K562 (cell line): ENCODE data around the gene ZMYND19. TPM values are rescaled to one million over a fixed set of nuclear protein-coding genes. Genes with fewer than 3 reads are reported as not detected.

Experiments used
- ATAC-seq: fragments of 200-7000 bp; cut with Tn5 transposase; 3 replicates; pipeline ENCODE4 v1.9.1; 2020; ENCODE audit warnings: moderate library complexity
- Bru-seq: library from RNA; stranded (reverse); fragments of 400-500 nt; gene quantifications from one replicate; lab custom pipeline; 2021; lab: Mats Ljungman, UMichigan
- BruChase-seq, 2 experiments: library from RNA; stranded (reverse); fragments of 400-500 nt; gene quantifications; one replicate each; lab custom pipeline; 2021; lab: Mats Ljungman, UMichigan
- BruUV-seq: library from RNA; stranded (reverse); fragments of 400-500 nt; replicated peaks from 2 replicates; lab custom pipeline; 2021; lab: Mats Ljungman, UMichigan
- CTCF ChIA-PET: fragments of 300-600 bp; formaldehyde crosslinking; extraction: SDS; loops from one replicate; lab custom pipeline; 2021; ENCODE audit warnings: low intra/inter-chr PET ratio; lab: Yijun Ruan, JAX
- POLR2A ChIA-PET: fragments of 300-600, 350-650 bp; sonication (Branson Sonifier 250); formaldehyde crosslinking; extraction: SDS; loops from one replicate; lab custom pipeline; 2021; ENCODE audit warnings: antibody characterized with exemption, inconsistent platforms; lab: Yijun Ruan, JAX
- DNase-seq, 4 experiments: peaks; one replicate each; pipeline versions ENCODE4 v3.0.0 to v3.0.0-alpha.2; 2011 to 2018; ENCODE audit warnings: low spot score in 3 of 4, mixed read lengths in 3 of 4; ENCODE audit errors: extremely low read depth in 1 of 4
- FAIRE-seq: peaks from 2 replicates; lab custom pipeline; 2011; peaks lifted over from hg19 to GRCh38; lab: Jason Lieb, UNC
- H2AFZ ChIP-seq: 2 replicates; pipeline ENCODE4 v1.6.0; 2011; ENCODE audit warnings: low read depth, low read length, control low read depth, inconsistent platforms
- H3K27ac ChIP-seq: fragments of 200-600 bp; 3 replicates; pipeline ENCODE4 v1.8.0; 2011; ENCODE audit warnings: low read depth, mild to moderate bottlenecking, control low read depth, inconsistent platforms, low read length, moderate library complexity, mixed read lengths; ENCODE audit errors: extremely low read depth
- H3K27me3 ChIP-seq, 2 experiments: fragments of 300-600 bp in 1 of 2; 2 replicates in 1 of 2; 3 replicates in 1 of 2; pipeline versions ENCODE4 v1.6.0 to v1.8.0; 2011; ENCODE audit warnings: inconsistent platforms in 2 of 2, low read length in 2 of 2, mild to moderate bottlenecking in 1 of 2, mixed read lengths in 1 of 2, moderate library complexity in 1 of 2; ENCODE audit not compliant: control insufficient read depth in 2 of 2, insufficient read depth in 2 of 2
- H3K36me3 ChIP-seq: fragments of 300-600 bp; 3 replicates; pipeline ENCODE4 v1.8.0; 2011; ENCODE audit warnings: mild to moderate bottlenecking, low read length, inconsistent platforms; ENCODE audit not compliant: control insufficient read depth, insufficient read depth
- H3K4me1 ChIP-seq, 2 experiments: fragments of 200-600 bp in 1 of 2; replicated peaks in 1 of 2; 2 replicates in 1 of 2; 3 replicates in 1 of 2; pipeline versions ENCODE4 v1.5.1 to v1.8.0; 2011; ENCODE audit warnings: inconsistent platforms in 2 of 2, low read length in 2 of 2, mild to moderate bottlenecking in 1 of 2, mixed read lengths in 1 of 2, moderate library complexity in 1 of 2; ENCODE audit not compliant: control insufficient read depth in 2 of 2, insufficient read depth in 2 of 2
- H3K4me2 ChIP-seq: 2 replicates; pipeline ENCODE4 v1.6.1; 2011; ENCODE audit warnings: low read length, control low read depth, inconsistent platforms, mixed read lengths; ENCODE audit not compliant: insufficient read depth
- H3K4me3 ChIP-seq: fragments of 200-600 bp; sonication (generic), shearing (Covaris generic); 2 replicates; pipeline ENCODE4 v1.5.1; 2016; ENCODE audit warnings: control low read depth, inconsistent platforms
- H3K79me2 ChIP-seq: fragments of 200-600 bp; 3 replicates; pipeline ENCODE4 v1.8.0; 2011; ENCODE audit warnings: low read length, inconsistent platforms; ENCODE audit not compliant: control insufficient read depth, insufficient read depth
- H3K9ac ChIP-seq, 2 experiments: 2 replicates each; pipeline versions ENCODE4 v1.6.0 to v1.6.1; 2011; ENCODE audit warnings: low read depth in 2 of 2, low read length in 2 of 2, control low read depth in 1 of 2, inconsistent platforms in 1 of 2, mild to moderate bottlenecking in 1 of 2, mixed read lengths in 1 of 2; ENCODE audit not compliant: insufficient read depth in 1 of 2
- H3K9me1 ChIP-seq: one replicate; pipeline ENCODE4 v1.6.0; 2011; ENCODE audit warnings: inconsistent platforms, mild to moderate bottlenecking, low read length, moderate library complexity; ENCODE audit not compliant: control insufficient read depth, insufficient read depth
- H3K9me3 ChIP-seq: replicated peaks from 2 replicates; pipeline ENCODE4 v1.5.1; 2011; ENCODE audit warnings: low read depth, low read length, inconsistent platforms; ENCODE audit not compliant: control insufficient read depth, insufficient read depth
- H4K20me1 ChIP-seq: replicated peaks from 2 replicates; pipeline ENCODE4 v1.6.1; 2011; ENCODE audit warnings: low read length, inconsistent platforms, mixed read lengths; ENCODE audit not compliant: control insufficient read depth, insufficient read depth
- ARID1B ChIP-seq: fragments of 450-650 bp; IDR thresholded peaks from 2 replicates; pipeline ENCODE4 v1.6.1; 2016; ENCODE audit warnings: antibody characterized with exemption, mild to moderate bottlenecking, inconsistent platforms
- ARNT ChIP-seq, 2 experiments: fragments of 450-650 bp; IDR thresholded peaks; 2 replicates each; pipeline ENCODE4 v1.6.1; 2016; ENCODE audit warnings: mild to moderate bottlenecking in 1 of 2
- ATF1 ChIP-seq, 2 experiments: fragments of 450-650 bp in 1 of 2; IDR thresholded peaks; 2 replicates each; pipeline ENCODE4 v1.6.1; 2016; ENCODE audit warnings: missing compliant biosample characterization in 1 of 2, missing genetic modification characterization in 1 of 2
- MAFF ChIP-seq: IDR thresholded peaks from 2 replicates; pipeline ENCODE4 v1.6.1; 2012; ENCODE audit warnings: low read length, improper control_type of control experiment
- NFYB ChIP-seq: IDR thresholded peaks from 2 replicates; pipeline ENCODE4 v1.6.1; 2011; ENCODE audit warnings: mild to moderate bottlenecking, moderate library complexity; ENCODE audit not compliant: insufficient read length; ENCODE audit errors: extremely low read depth
- NR4A1 ChIP-seq, 2 experiments: fragments of 250-450 bp in 1 of 2; fragments of 450-650 bp in 1 of 2; sonication (Bioruptor Pico) in 1 of 2; IDR thresholded peaks; 2 replicates each; pipeline versions ENCODE4 v1.4.0 to v1.6.1; 2016 to 2020; ENCODE audit warnings: mild to moderate bottlenecking in 2 of 2, missing compliant biosample characterization in 1 of 2, missing genetic modification characterization in 1 of 2, moderate library complexity in 1 of 2
- PHF8 ChIP-seq: fragments of 200-600 bp; sonication (generic); IDR thresholded peaks from 2 replicates; pipeline ENCODE4 v1.6.1; 2012; ENCODE audit warnings: mixed run types, mild to moderate bottlenecking, inconsistent platforms, low read length, moderate library complexity, borderline replicate concordance
- RBM34 ChIP-seq: fragments of 200-400 bp; formaldehyde crosslinking; IDR thresholded peaks from 2 replicates; pipeline ENCODE4 v1.6.1; 2018; ENCODE audit warnings: low read length, borderline replicate concordance; ENCODE audit not compliant: insufficient read depth
- SOX6 ChIP-seq: fragments of 450-650 bp; IDR thresholded peaks from 2 replicates; pipeline ENCODE4 v1.6.1; 2014; ENCODE audit warnings: mild to moderate bottlenecking
- TSC22D4 ChIP-seq: fragments of 450-650 bp; IDR thresholded peaks from 2 replicates; pipeline ENCODE4 v1.6.1; 2016; ENCODE audit warnings: missing genetic modification characterization, missing biosample characterization, control low read depth
- ZFPM2 ChIP-seq: fragments of 250-450 bp; sonication (Bioruptor Pico); IDR thresholded peaks from 2 replicates; pipeline ENCODE4 v1.5.1; 2022; ENCODE audit warnings: mild to moderate bottlenecking
- WGBS: fragments of 100-300 bp; shearing (Covaris generic); methylation state at CpG from one replicate; pipeline ENCODE4 v1.1.6; 2016; ENCODE audit warnings: low coverage, mixed read lengths; ENCODE audit not compliant: insufficient coverage; ENCODE audit errors: missing lambda C conversion rate; 5-methylcytosine and 5-hydroxymethylcytosine counted together
- in situ Hi-C: fragments of 300-500 bp; cut with MboI; formaldehyde crosslinking; loops from 4 replicates; pipeline ENCODE4 v1.15.0; 2018; ENCODE audit warnings: inconsistent platforms, mixed read lengths
- intact Hi-C: fragments of 100-400 bp; cut with micrococcal nuclease; formaldehyde crosslinking; loops from 2 replicates; pipeline ENCODE4 v1.14.2; 2022
- long read RNA-seq, 3 experiments: library from polyadenylated mRNA in 2 of 3; library from RNA in 1 of 3; unstranded in 2 of 3; stranded (forward) in 1 of 3; transcript quantifications; one replicate each; pipeline ENCODE4 v2.0.0, GENCODE V29; 2019 to 2022
- polyA minus RNA-seq, 3 experiments: library from RNA; depleted of rRNA, polyadenylated mRNA; stranded (reverse); fragments of >200 nt; gene quantifications; 2 replicates each; pipeline ENCODE4 v1.2.3, GENCODE V29; 2011
- polyA plus RNA-seq, 8 experiments: library from polyadenylated mRNA; depleted of rRNA in 4 of 8; stranded (reverse) in 5 of 8; unstranded in 3 of 8; fragments of >200 nt; fragmentation: Nextera tagmentation in 2 of 8; fragmentation: Illumina TruSeq in 1 of 8; extraction: Ambion mirVana in 2 of 8; extraction: Trizol in 1 of 8; gene quantifications; 2 replicates each; pipeline versions ENCODE4 v1.2.1 to v1.2.3, GENCODE V29; 2011 to 2014; ENCODE audit warnings: inconsistent platforms in 1 of 8, missing spikeins in 1 of 8
- total RNA-seq, 7 experiments: library from RNA; depleted of rRNA in 6 of 7; stranded (reverse); fragments of >200 nt in 6 of 7; fragmentation: Illumina TruSeq in 2 of 7; extraction: Trizol in 2 of 7; gene quantifications; 2 replicates each; pipeline versions ENCODE4 v1.2.1 to v1.2.3, GENCODE V29; 2011 to 2021; ENCODE audit warnings: low replicate concordance in 1 of 7
- TF ChIP-seq, protein P1 (sequence below): fragments of 450-650 bp; IDR thresholded peaks from 2 replicates; pipeline ENCODE4 v1.6.1; 2016; ENCODE audit warnings: low read depth, mild to moderate bottlenecking, moderate library complexity
- TF ChIP-seq, protein P2 (sequence below): fragments of 250-450 bp; sonication (Bioruptor Pico); IDR thresholded peaks from 2 replicates; pipeline ENCODE4 v1.5.0; 2021

The ZMYND19 gene
- 64.8 and 136 TPM in 2 replicates for total RNA-seq (2011; cell fraction: chromatin; rRNA removed; ENCODE audit: low replicate concordance)
- 82.2 and 86.9 TPM in 2 replicates for total RNA-seq (2011; cell fraction: nucleolus; rRNA removed)
- total RNA-seq (2011; cell fraction: nucleoplasm; rRNA removed) = 72.2 and 86.4 TPM in 2 replicates
- 71.7 and 91.1 TPM in 2 replicates for total RNA-seq (2014; rRNA removed)
- total RNA-seq (2014; rRNA removed; fragmentation: Illumina TruSeq; extraction: Trizol) = 25.8 and 29.0 TPM in 2 replicates
- 53.8 and 54.1 TPM in 2 replicates for total RNA-seq (2015; rRNA removed; fragmentation: Illumina TruSeq; extraction: Trizol)
- total RNA-seq (2021) = 80.9 and 86.7 TPM in 2 replicates
- polyA plus RNA-seq (2011; rRNA removed) = 38.8 and 44.0 TPM in 2 replicates
- 44.8 and 62.0 TPM in 2 replicates for polyA plus RNA-seq (2011; cell fraction: cytosol; rRNA removed)
- 169 and 210 TPM in 2 replicates for polyA plus RNA-seq (2011; cell fraction: nucleus; rRNA removed)
- 34.1 and 42.5 TPM in 2 replicates for polyA plus RNA-seq (2012)
- 33.6 and 44.3 TPM in 2 replicates for polyA plus RNA-seq (2014; fragmentation: Illumina TruSeq; extraction: Trizol)
- polyA plus RNA-seq (2014; fragmentation: Nextera tagmentation; extraction: Ambion mirVana) = 1 to 10 TPM; 1.0 to 2.4 TPM
- polyA plus RNA-seq (2014; rRNA removed) = 71.0 and 71.7 TPM in 2 replicates
- 13.9 and 22.3 TPM in 2 replicates for polyA minus RNA-seq (2011; rRNA and poly(A)+ RNA removed)
- polyA minus RNA-seq (2011; cell fraction: cytosol; rRNA and poly(A)+ RNA removed) = 23.8 and 30.1 TPM in 2 replicates
- 27.6 and 35.2 TPM in 2 replicates for polyA minus RNA-seq (2011; cell fraction: nucleus; rRNA and poly(A)+ RNA removed)
- Bru-seq, nascent RNA = percentile 85 among the genes with signal in this experiment
- percentile 79 among the genes with signal in this experiment for BruChase-seq, experiment 1, labeled RNA remaining after a 2-hour chase
- percentile 80 among the genes with signal in this experiment for BruChase-seq, experiment 2, labeled RNA remaining after a 6-hour chase
- long read RNA-seq, experiment 1, transcript ZMYND19-201 (6 exons, 1,375 nt) = major isoform, 253 of 389 reads
- long read RNA-seq, experiment 1, partial matches to known transcripts = 43 of 389 reads
- long read RNA-seq, experiment 1, other reads (novel, unspliced or antisense) = 93 of 389 reads
- long read RNA-seq, experiment 2, transcript ZMYND19-201 (6 exons, 1,375 nt) = major isoform, 66 of 96 reads
- long read RNA-seq, experiment 2, partial matches to known transcripts = 17 of 96 reads
- long read RNA-seq, experiment 2, other reads (novel, unspliced or antisense) = 13 of 96 reads
- long read RNA-seq, experiment 3, transcript ZMYND19-201 (6 exons, 1,375 nt) = major isoform, 6 of 10 reads
- long read RNA-seq, experiment 3, partial matches to known transcripts = 2 of 10 reads
- long read RNA-seq, experiment 3, other reads (novel, unspliced or antisense) = 2 of 10 reads

DNA sequence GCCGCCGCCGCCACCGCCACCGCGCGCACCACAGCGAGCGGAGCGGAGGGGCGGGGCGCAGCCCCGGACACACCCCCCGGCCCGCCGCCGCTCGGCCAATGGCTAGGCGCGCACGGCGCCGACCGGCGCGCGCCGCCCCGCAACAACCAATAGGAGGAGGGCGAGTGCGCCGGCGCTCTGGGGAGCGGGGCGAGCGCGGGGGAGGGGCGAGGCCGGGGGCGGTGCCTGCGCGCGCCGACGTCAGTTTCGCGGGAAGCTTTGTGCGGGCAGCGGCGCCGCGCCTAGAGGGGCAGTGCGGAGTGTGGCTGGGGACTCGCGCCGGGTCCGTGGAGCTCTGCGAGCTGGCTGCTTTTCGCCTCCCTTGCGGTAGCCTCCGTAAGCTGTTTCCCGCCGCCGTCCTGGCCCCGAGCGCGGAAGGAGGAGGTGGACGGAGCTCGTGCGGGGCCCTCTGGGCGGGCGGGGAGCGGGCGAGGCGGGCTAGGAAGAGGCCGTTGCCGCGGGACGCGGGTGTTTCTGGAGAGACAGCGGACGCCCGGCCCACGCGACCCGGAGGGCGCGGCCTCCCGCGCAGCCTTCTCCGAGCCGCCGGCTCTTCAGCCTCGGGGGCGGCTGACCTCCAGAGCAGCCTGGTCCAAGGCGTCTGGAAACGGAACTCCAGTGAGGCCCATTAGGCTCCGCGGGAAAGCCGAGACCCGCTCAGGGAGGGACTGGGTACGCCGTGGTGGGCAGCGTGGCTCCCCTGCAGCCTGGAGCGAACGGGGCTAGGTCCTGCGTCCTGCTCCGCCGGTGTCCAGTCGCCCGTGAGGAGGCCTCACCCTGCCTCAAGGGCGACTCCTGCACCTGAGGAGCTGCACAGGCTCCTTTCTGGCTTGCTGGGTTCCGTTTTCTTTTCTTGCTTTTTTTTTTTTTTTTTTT is at the start of gene ZMYND19:
TSS of gene ZMYND19 (minus strand) at position 44 of the 915 bp plus-strand sequence. CDS start 249 bp downstream, outside the sequence.
- TSS peak; percentile 80 for BruUV-seq
- Histone ChIP-seq H3K79me2 (peaks cover 35% of the 10 kb centered on the region), H3K9me1 (no peaks in the 10 kb centered on the region), H4K20me1 (0 out of 2 replicates have a peak, but pooled peaks cover 19% of the 10 kb centered on the region), H3K36me3 (peaks cover 34% of the 10 kb centered on the region; the same call in 2 of the 3 replicates), H3K4me3 (peak within 1 kb of the TSS; percentile 92), H3K9me3 (no peaks in the 10 kb centered on the region), H2AFZ (peak within 1 kb of the TSS; percentile 92), H3K4me2 (peak within 1 kb of the TSS; percentile 94), H3K27me3 (no peaks in the 10 kb centered on the region), H3K27ac (peak within 1 kb of the TSS; percentile 76), H3K4me1 (peaks cover 27 to 54% of the 10 kb centered on the region in 2 experiments; a peak in 4 of 5 replicates), H3K9ac (peak within 1 kb of the TSS; percentile 82 to 99)
- intact Hi-C loops = no loop called here
- ChIA-PET POLR2A (interaction anchor here (1.0 to 4.2 kb wide), 4 partner anchors 9 to 28 kb away, joined by 4 to 28 read pairs (median 4); partner anchors contain the start of gene EHMT1), CTCF (no interaction called here)
- ATAC-seq (peak; percentile 96), FAIRE-seq (peak; percentile 79), DNase-seq (peak; percentile 92 to 100 (median 100))
- in situ Hi-C loops = no loop called here
- 1% methylated on average over 49 of the region's 113 CpGs for WGBS
- TF ChIP-seq NFYB (peak; percentile 32), ZFPM2 (CRISPR knock-in tag) (no peak), RBM34 (peak; percentile 60; the same call in 1 of the 2 replicates), ARNT (IDR thresholded peaks at IDR 0.05) (no peak), MAFF (no peak), TSC22D4 (no peak), ARID1B (no peak), PHF8 (peak; percentile 75; the same call in 1 of the 2 replicates), SOX6 (no peak), ATF1 (CRISPR knock-in tag; IDR thresholded peaks at IDR 0.05) (no peak), ATF1 (tag; IDR thresholded peaks at IDR 0.05) (peak; percentile 90), NR4A1 (CRISPR knock-in tag; IDR thresholded peaks at IDR 0.05) (no peak), NR4A1 (tag; IDR thresholded peaks at IDR 0.05) (no peak)
- TF ChIP-seq, protein P1, sequence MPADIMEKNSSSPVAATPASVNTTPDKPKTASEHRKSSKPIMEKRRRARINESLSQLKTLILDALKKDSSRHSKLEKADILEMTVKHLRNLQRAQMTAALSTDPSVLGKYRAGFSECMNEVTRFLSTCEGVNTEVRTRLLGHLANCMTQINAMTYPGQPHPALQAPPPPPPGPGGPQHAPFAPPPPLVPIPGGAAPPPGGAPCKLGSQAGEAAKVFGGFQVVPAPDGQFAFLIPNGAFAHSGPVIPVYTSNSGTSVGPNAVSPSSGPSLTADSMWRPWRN = no peak
- TF ChIP-seq, protein P2, sequence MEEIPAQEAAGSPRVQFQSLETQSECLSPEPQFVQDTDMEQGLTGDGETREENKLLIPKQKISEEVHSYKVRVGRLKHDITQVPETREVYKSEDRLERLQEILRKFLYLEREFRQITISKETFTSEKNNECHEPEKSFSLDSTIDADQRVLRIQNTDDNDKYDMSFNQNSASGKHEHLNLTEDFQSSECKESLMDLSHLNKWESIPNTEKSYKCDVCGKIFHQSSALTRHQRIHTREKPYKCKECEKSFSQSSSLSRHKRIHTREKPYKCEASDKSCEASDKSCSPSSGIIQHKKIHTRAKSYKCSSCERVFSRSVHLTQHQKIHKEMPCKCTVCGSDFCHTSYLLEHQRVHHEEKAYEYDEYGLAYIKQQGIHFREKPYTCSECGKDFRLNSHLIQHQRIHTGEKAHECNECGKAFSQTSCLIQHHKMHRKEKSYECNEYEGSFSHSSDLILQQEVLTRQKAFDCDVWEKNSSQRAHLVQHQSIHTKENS (CRISPR knock-in tag) = no peak
